Dendritic cell treated with granulocyte-macrophage colony-stimulating factor and Interleukin-4, amounts not matched to agents 40 ng/mL and 50 ng/mL, for 4 days (primary cell): Measurements from ENCODE around the gene HES2.
A peak's percentile ranks its signal among the peaks of the same experiment; 100 is the strongest.
"Not testable (repeated sequence)": the region's sequence is repeated elsewhere in the genome, so short reads cannot be mapped to it uniquely, and the experiment has no call there.

Experiments used
- H3K27ac Mint-ChIP-seq: one replicate; pipeline ENCODE4 v1.8.0; 2022; ENCODE audit warnings: mild to moderate bottlenecking, mixed read lengths
- H3K27me3 Mint-ChIP-seq: one replicate; pipeline ENCODE4 v1.8.0; 2022; ENCODE audit warnings: mild to moderate bottlenecking, mixed read lengths
- H3K36me3 Mint-ChIP-seq: one replicate; pipeline ENCODE4 v1.8.0; 2022; ENCODE audit warnings: low read depth, mixed read lengths
- H3K4me1 Mint-ChIP-seq: one replicate; pipeline ENCODE4 v1.8.0; 2022; ENCODE audit warnings: low read depth, mixed read lengths
- H3K4me3 Mint-ChIP-seq: one replicate; pipeline ENCODE4 v1.8.0; 2022; ENCODE audit warnings: mild to moderate bottlenecking, moderate library complexity, mixed read lengths
- H3K9me3 Mint-ChIP-seq: one replicate; pipeline ENCODE4 v1.8.0; 2022; ENCODE audit warnings: mixed read lengths
- intact Hi-C: fragments of 100-400 bp; cut with micrococcal nuclease; formaldehyde crosslinking; loops from one replicate; pipeline ENCODE4 v1.15.0; 2022

HES2 gene

DNA sequence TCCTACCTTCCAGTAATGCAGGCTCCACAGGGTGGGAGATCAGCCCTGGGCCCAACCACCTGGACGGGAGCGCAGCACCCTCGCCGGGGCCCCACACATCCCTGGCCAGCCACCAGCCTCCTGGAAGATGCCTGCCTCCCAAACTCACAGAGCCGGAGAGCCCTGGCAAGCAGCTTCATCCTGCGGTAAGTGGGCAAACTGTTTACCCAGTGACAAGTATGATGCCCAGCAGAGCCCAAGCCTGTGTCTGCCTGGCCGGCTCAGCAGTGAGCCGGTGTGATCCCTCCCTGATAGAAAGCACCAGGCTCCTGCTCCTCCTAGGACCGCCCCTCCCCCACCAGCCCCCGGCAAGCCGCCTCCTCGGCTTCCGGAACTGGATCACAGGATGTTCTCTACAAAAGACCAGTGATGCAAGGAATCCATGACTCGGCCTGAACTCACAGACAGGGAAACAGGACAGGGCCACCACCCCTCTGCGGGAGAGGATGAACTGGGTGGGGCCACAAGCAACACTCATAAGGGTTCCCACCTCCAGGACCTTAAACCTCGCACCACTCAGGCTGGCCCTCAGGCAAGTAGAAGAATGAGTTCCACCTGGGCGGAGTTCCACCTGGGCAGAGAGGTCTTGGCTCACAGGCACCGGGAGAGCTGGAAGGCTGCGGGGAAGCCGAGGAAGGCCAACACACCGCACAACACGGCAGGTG, 34.1 kb downstream of the HES2 start:
- H3K36me3 Mint-ChIP-seq: no peaks in the 10 kb centered on the region
- H3K4me3 Mint-ChIP-seq: no peak overlapping the region
- peak overlapping the region; percentile 25 for H3K27ac Mint-ChIP-seq
- H3K9me3 Mint-ChIP-seq: peaks cover 8% of the 10 kb centered on the region
- peaks cover 6% of the 10 kb centered on the region for H3K4me1 Mint-ChIP-seq
- no peaks in the 10 kb centered on the region for H3K27me3 Mint-ChIP-seq
- intact Hi-C loops: no loop called here

- Mint-ChIP-seq H3K36me3 (no peaks in the 10 kb centered on the region), H3K4me3 (no peak overlapping the region), H3K27me3 (no peaks in the 10 kb centered on the region), H3K9me3 (peaks cover 8% of the 10 kb centered on the region), H3K27ac (peak overlapping the region; percentile 25), H3K4me1 (peaks cover 6% of the 10 kb centered on the region)
- intact Hi-C loops: no loop called here
Observed at GRCh38 chr1:6384962-6385361, 34.8 kb downstream of the HES2 start.

DNA sequence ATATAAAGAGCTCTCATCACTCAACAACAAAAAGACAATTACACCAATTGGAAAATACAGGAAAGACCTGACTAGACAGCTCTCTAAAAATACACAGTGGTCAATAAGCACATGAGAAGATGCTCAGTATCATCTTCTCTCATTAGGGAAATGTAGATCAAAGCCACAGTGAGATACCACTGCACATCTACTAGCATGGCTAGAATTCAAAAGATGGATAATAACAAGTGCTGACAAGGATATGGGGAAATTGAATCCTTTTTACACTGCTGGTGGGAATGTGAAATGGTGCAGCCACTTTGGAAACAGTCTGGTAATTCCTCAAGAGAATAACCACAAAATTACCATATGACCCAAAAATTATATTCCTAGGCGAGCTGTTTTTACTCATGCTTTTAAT, 35.6 kb downstream of the HES2 start:
- H3K4me3 Mint-ChIP-seq: no peak overlapping the region
- no peak overlapping the region for H3K27ac Mint-ChIP-seq
- H3K4me1 Mint-ChIP-seq: peaks cover 6% of the 10 kb centered on the region
- no peaks in the 10 kb centered on the region for H3K36me3 Mint-ChIP-seq
- H3K9me3 Mint-ChIP-seq: peaks cover 8% of the 10 kb centered on the region
- no peaks in the 10 kb centered on the region for H3K27me3 Mint-ChIP-seq
- intact Hi-C loops: no loop called here

GRCh38 chr1:6380037-6380436, 39.7 kb downstream of the HES2 start:
- intact Hi-C loops: no loop called here
- no peaks in the 10 kb centered on the region for H3K36me3 Mint-ChIP-seq
- no peaks in the 10 kb centered on the region for H3K27me3 Mint-ChIP-seq
- H3K4me1 Mint-ChIP-seq: no peaks in the 10 kb centered on the region
- H3K27ac Mint-ChIP-seq: no peak overlapping the region
- peaks cover 8% of the 10 kb centered on the region for H3K9me3 Mint-ChIP-seq
- H3K4me3 Mint-ChIP-seq: no peak overlapping the region

DNA sequence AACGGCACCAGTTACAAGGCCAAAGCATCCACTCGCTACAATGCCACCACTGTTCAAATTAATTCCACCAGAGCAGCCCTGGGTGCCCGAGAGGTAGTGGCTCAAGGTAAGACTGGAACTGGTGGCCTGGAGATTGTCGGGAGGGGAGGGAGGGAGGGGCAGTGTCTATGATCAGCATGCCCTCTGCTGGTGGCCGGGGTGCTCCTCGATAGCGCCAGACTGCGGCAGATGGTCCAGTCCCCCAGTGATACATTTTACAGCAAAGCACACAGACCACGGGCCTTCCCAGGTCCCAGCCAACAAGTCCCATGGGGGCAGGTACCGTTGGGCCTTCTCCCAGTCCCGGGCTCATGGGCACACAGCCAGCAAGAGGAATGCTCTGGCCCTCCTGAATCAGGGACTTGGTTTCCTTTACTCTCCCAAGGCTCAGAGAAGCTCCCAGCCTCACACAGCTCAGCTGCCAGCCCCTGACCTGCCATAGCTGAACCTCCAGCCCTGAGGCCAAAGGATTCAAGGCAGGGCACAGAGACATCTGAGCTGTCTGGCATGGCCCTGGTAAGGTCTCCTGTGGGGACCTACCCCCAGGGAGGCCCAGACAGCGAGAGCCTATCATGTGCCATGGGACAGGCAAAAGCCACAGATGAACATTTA, 41.5 kb downstream of the HES2 start:
- Mint-ChIP-seq H3K27ac (no peak overlapping the region), H3K27me3 (no peaks in the 10 kb centered on the region), H3K36me3 (no peaks in the 10 kb centered on the region), H3K9me3 (no peaks in the 10 kb centered on the region), H3K4me3 (no peak overlapping the region), H3K4me1 (no peaks in the 10 kb centered on the region)
- intact Hi-C loops: no loop called here

GRCh38 chr1:6373961-6374720, 45.6 kb downstream of the HES2 start:
- Mint-ChIP-seq H3K4me3 (no peak overlapping the region), H3K27ac (no peak overlapping the region), H3K4me1 (peaks cover 6% of the 10 kb centered on the region), H3K36me3 (no peaks in the 10 kb centered on the region), H3K27me3 (no peaks in the 10 kb centered on the region), H3K9me3 (no peaks in the 10 kb centered on the region)
- intact Hi-C loops: no loop called here

- H3K27me3 Mint-ChIP-seq, H3K4me1 Mint-ChIP-seq, H3K36me3 Mint-ChIP-seq, H3K9me3 Mint-ChIP-seq, H3K27ac Mint-ChIP-seq, intact Hi-C loops, H3K4me3 Mint-ChIP-seq: not testable (repeated sequence)
Observed at GRCh38 chr1:6372236-6372635, 47.5 kb downstream of the HES2 start.

GRCh38 chr1:6370006-6370405, 49.7 kb downstream of the HES2 start:
- Mint-ChIP-seq H3K4me3 (no peak overlapping the region), H3K27me3 (no peaks in the 10 kb centered on the region), H3K4me1 (peaks cover 7% of the 10 kb centered on the region), H3K9me3 (no peaks in the 10 kb centered on the region), H3K27ac (no peak overlapping the region), H3K36me3 (no peaks in the 10 kb centered on the region)
- intact Hi-C loops: no loop called here

GRCh38 chr1:6367381-6368012, 52.2 kb downstream of the HES2 start:
- Mint-ChIP-seq H3K27me3 (no peaks in the 10 kb centered on the region), H3K27ac (no peak overlapping the region), H3K4me3 (no peak overlapping the region), H3K4me1 (peaks cover 19% of the 10 kb centered on the region), H3K36me3 (no peaks in the 10 kb centered on the region), H3K9me3 (no peaks in the 10 kb centered on the region)
- intact Hi-C loops: no loop called here

DNA sequence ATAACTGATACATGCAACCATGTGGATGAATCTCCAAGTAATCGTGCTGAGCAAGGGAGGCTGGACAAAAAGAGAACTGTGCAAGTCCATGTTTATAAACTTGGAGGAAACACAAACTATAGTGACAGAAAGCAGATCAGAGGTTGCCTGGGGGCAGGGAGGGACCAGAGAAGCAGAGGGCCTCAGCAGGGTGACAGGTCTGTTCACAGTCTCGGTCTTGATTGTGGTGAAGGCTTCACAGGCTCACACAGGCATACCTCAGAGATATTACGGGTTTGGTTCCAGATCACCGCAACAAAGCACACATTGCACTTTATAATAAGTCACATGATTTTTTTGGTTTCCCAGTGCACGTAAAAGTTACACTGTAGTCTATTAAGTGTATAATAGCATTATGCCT, 54.7 kb downstream of the HES2 start:
- peak overlapping the region; percentile 16 for H3K27ac Mint-ChIP-seq
- intact Hi-C loops: no loop called here
- peaks cover 26% of the 10 kb centered on the region for H3K4me1 Mint-ChIP-seq
- H3K4me3 Mint-ChIP-seq: no peak overlapping the region
- no peaks in the 10 kb centered on the region for H3K36me3 Mint-ChIP-seq
- no peaks in the 10 kb centered on the region for H3K27me3 Mint-ChIP-seq
- no peaks in the 10 kb centered on the region for H3K9me3 Mint-ChIP-seq

GRCh38 chr1:6363085-6363884, 56.4 kb downstream of the HES2 start:
- H3K4me3 Mint-ChIP-seq, H3K27me3 Mint-ChIP-seq, H3K36me3 Mint-ChIP-seq, H3K9me3 Mint-ChIP-seq: not testable (repeated sequence)
- Mint-ChIP-seq H3K4me1 (peaks cover 36% of the 10 kb centered on the region), H3K27ac (peak overlapping the region; percentile 56)
- intact Hi-C loops: loop anchor here (2.0 kb wide), 1 partner anchor 42 kb away; no protein-coding TSS in a partner anchor
